ENCODE measurements around the gene NAA25.
"Not testable (repeated sequence)": the region's sequence is repeated elsewhere in the genome, so short reads cannot be mapped to it uniquely, and the experiment has no call there.

NAA25 gene

GRCh38 chr12:112066566-112066965, 42.0 kb downstream of the NAA25 start:
- Histone ChIP-seq H3K27me3 (no peaks in the 10 kb centered on the region), H3K4me3 (ENCODE audit: low read depth in 1 of 2, low read length in 1 of 2) (no peak overlapping the region), H3K9me3 (no peaks in the 10 kb centered on the region), H3K36me3 (peaks cover 51% of the 10 kb centered on the region), H3K27ac (no peak overlapping the region), H3K4me1 (ENCODE audit: control insufficient read depth in 1 of 2, insufficient read depth in 1 of 2, low read depth in 1 of 2, low read length in 1 of 2) (no peaks in the 10 kb centered on the region)
- no peak for TF ChIP-seq CTCF (IDR thresholded peaks at IDR 0.05)

GRCh38 chr12:112063273-112063672, 45.3 kb downstream of the NAA25 start:
- H3K27me3 ChIP-seq = no peaks in the 10 kb centered on the region
- H3K36me3 ChIP-seq = peaks cover 37% of the 10 kb centered on the region
- no peak overlapping the region for H3K27ac ChIP-seq
- peaks cover 0 to 3% of the 10 kb centered on the region in 2 experiments for H3K4me1 ChIP-seq (ENCODE audit: control insufficient read depth in 1 of 2, insufficient read depth in 1 of 2, low read depth in 1 of 2, low read length in 1 of 2)
- no peak overlapping the region for H3K4me3 ChIP-seq (ENCODE audit: low read depth in 1 of 2, low read length in 1 of 2)
- TF ChIP-seq CTCF (IDR thresholded peaks at IDR 0.05) = no peak
- H3K9me3 ChIP-seq = no peaks in the 10 kb centered on the region

GRCh38 chr12:112061137-112061536, 47.4 kb downstream of the NAA25 start:
- Histone ChIP-seq H3K27me3 (no peaks in the 10 kb centered on the region), H3K4me1 (ENCODE audit: control insufficient read depth in 1 of 2, insufficient read depth in 1 of 2, low read depth in 1 of 2, low read length in 1 of 2) (peaks cover 0 to 3% of the 10 kb centered on the region in 2 experiments), H3K4me3 (ENCODE audit: low read depth in 1 of 2, low read length in 1 of 2) (no peak overlapping the region), H3K36me3 (peaks cover 30% of the 10 kb centered on the region), H3K27ac (no peak overlapping the region), H3K9me3 (no peaks in the 10 kb centered on the region)
- no peak for TF ChIP-seq CTCF (IDR thresholded peaks at IDR 0.05)

- Histone ChIP-seq H3K4me1 (ENCODE audit: control insufficient read depth in 1 of 2, insufficient read depth in 1 of 2, low read depth in 1 of 2, low read length in 1 of 2) (peaks cover 8 to 9% of the 10 kb centered on the region in 2 experiments), H3K9me3 (no peaks in the 10 kb centered on the region), H3K4me3 (ENCODE audit: low read depth in 1 of 2, low read length in 1 of 2) (no peak overlapping the region), H3K27me3 (no peaks in the 10 kb centered on the region), H3K27ac (no peak overlapping the region), H3K36me3 (peaks cover 28% of the 10 kb centered on the region)
- no peak for TF ChIP-seq CTCF (IDR thresholded peaks at IDR 0.05)
These were observed 59.2 kb downstream of the NAA25 start for GRCh38 chr12:112049351-112049750.

GRCh38 chr12:112046003-112046402, 62.6 kb downstream of the NAA25 start:
- no peak for TF ChIP-seq CTCF (IDR thresholded peaks at IDR 0.05)
- H3K36me3 ChIP-seq = peaks cover 24% of the 10 kb centered on the region

GRCh38 chr12:112036614-112037013, 72.0 kb downstream of the NAA25 start:
- not testable (repeated sequence) for H3K27me3 ChIP-seq; H3K4me3 ChIP-seq (ENCODE audit: low read depth in 1 of 2, low read length in 1 of 2); H3K27ac ChIP-seq; H3K4me1 ChIP-seq (ENCODE audit: control insufficient read depth in 1 of 2, insufficient read depth in 1 of 2, low read depth in 1 of 2, low read length in 1 of 2); H3K9me3 ChIP-seq
- H3K36me3 ChIP-seq = peaks cover 48% of the 10 kb centered on the region

More at GRCh38 chr12:112046003-112046402, 62.6 kb downstream of the NAA25 start:
- no peaks in the 10 kb centered on the region for H3K27me3 ChIP-seq
- no peak overlapping the region for H3K4me3 ChIP-seq (ENCODE audit: low read depth in 1 of 2, low read length in 1 of 2)
- H3K9me3 ChIP-seq = no peaks in the 10 kb centered on the region
- H3K4me1 ChIP-seq (ENCODE audit: control insufficient read depth in 1 of 2, insufficient read depth in 1 of 2, low read depth in 1 of 2, low read length in 1 of 2) = peaks cover 8 to 9% of the 10 kb centered on the region in 2 experiments
- no peak overlapping the region for H3K27ac ChIP-seq
